ENCODE results near the gene GALC. TPM values are rescaled to one million over a fixed set of nuclear protein-coding genes. Genes with fewer than 3 reads are reported as not detected.

The GALC gene
- total RNA-seq, 1 donor: 28.0 TPM

- Histone ChIP-seq H3K27me3 (ENCODE audit: insufficient read depth, low read length) (no peaks in the 10 kb centered on the region), H3K9me3 (ENCODE audit: low read depth, low read length) (no peaks in the 10 kb centered on the region), H3K4me1 (ENCODE audit: insufficient read depth, low read length) (peaks cover 60% of the 10 kb centered on the region), H3K4me3 (ENCODE audit: low read length) (no peak overlapping the region)
Observed at GRCh38 chr14:87995500-87996290, 2.7 kb upstream of the GALC start.

GRCh38 chr14:87994974-87995373, 2.0 kb upstream of the GALC start:
- H3K4me3 ChIP-seq (ENCODE audit: low read length): no peak overlapping the region
- peaks cover 61% of the 10 kb centered on the region for H3K4me1 ChIP-seq (ENCODE audit: insufficient read depth, low read length)

GRCh38 chr14:87992346-87992717, 650 bp downstream of the GALC start:
- Histone ChIP-seq H3K4me3 (ENCODE audit: low read length) (peak overlapping the region; percentile 66), H3K4me1 (ENCODE audit: insufficient read depth, low read length) (peaks cover 54% of the 10 kb centered on the region), H3K9me3 (ENCODE audit: low read depth, low read length) (no peaks in the 10 kb centered on the region), H3K27me3 (ENCODE audit: insufficient read depth, low read length) (no peaks in the 10 kb centered on the region)

More at GRCh38 chr14:87994974-87995373, 2.0 kb upstream of the GALC start:
- H3K27me3 ChIP-seq (ENCODE audit: insufficient read depth, low read length): no peaks in the 10 kb centered on the region
- H3K9me3 ChIP-seq (ENCODE audit: low read depth, low read length): no peaks in the 10 kb centered on the region

- Histone ChIP-seq H3K4me3 (ENCODE audit: low read length) (no peak overlapping the region), H3K27me3 (ENCODE audit: insufficient read depth, low read length) (no peaks in the 10 kb centered on the region), H3K4me1 (ENCODE audit: insufficient read depth, low read length) (peaks cover 48% of the 10 kb centered on the region), H3K9me3 (ENCODE audit: low read depth, low read length) (no peaks in the 10 kb centered on the region)
Observed at GRCh38 chr14:87990682-87991081, 2.3 kb downstream of the GALC start.

GRCh38 chr14:87989956-87990299, 3.1 kb downstream of the GALC start:
- Histone ChIP-seq H3K27me3 (ENCODE audit: insufficient read depth, low read length) (no peaks in the 10 kb centered on the region), H3K4me3 (ENCODE audit: low read length) (no peak overlapping the region), H3K9me3 (ENCODE audit: low read depth, low read length) (no peaks in the 10 kb centered on the region), H3K4me1 (ENCODE audit: insufficient read depth, low read length) (peaks cover 40% of the 10 kb centered on the region)

- no peaks in the 10 kb centered on the region for H3K27me3 ChIP-seq (ENCODE audit: insufficient read depth, low read length)
- no peaks in the 10 kb centered on the region for H3K9me3 ChIP-seq (ENCODE audit: low read depth, low read length)
- H3K4me3 ChIP-seq (ENCODE audit: low read length): no peak overlapping the region
- peaks cover 37% of the 10 kb centered on the region for H3K4me1 ChIP-seq (ENCODE audit: insufficient read depth, low read length)
Observed at GRCh38 chr14:87989221-87989955, 3.6 kb downstream of the GALC start.

- Histone ChIP-seq H3K4me3 (ENCODE audit: low read length) (no peak overlapping the region), H3K4me1 (ENCODE audit: insufficient read depth, low read length) (no peaks in the 10 kb centered on the region), H3K27me3 (ENCODE audit: insufficient read depth, low read length) (no peaks in the 10 kb centered on the region), H3K9me3 (ENCODE audit: low read depth, low read length) (no peaks in the 10 kb centered on the region)
Observed at GRCh38 chr14:87979689-87980088, 13.3 kb downstream of the GALC start.

- H3K27me3 ChIP-seq (ENCODE audit: insufficient read depth, low read length): no peaks in the 10 kb centered on the region
- no peaks in the 10 kb centered on the region for H3K4me1 ChIP-seq (ENCODE audit: insufficient read depth, low read length)
- H3K9me3 ChIP-seq (ENCODE audit: low read depth, low read length): no peaks in the 10 kb centered on the region
- H3K4me3 ChIP-seq (ENCODE audit: low read length): no peak overlapping the region
Observed at GRCh38 chr14:87975636-87976035, 17.3 kb downstream of the GALC start.

- no peaks in the 10 kb centered on the region for H3K9me3 ChIP-seq (ENCODE audit: low read depth, low read length)
- no peaks in the 10 kb centered on the region for H3K27me3 ChIP-seq (ENCODE audit: insufficient read depth, low read length)
- H3K4me3 ChIP-seq (ENCODE audit: low read length): no peak overlapping the region
- no peaks in the 10 kb centered on the region for H3K4me1 ChIP-seq (ENCODE audit: insufficient read depth, low read length)
Observed at GRCh38 chr14:87971010-87971409, 22.0 kb downstream of the GALC start.

GRCh38 chr14:87967496-87967895, 25.5 kb downstream of the GALC start:
- H3K4me3 ChIP-seq (ENCODE audit: low read length): no peak overlapping the region
- H3K27me3 ChIP-seq (ENCODE audit: insufficient read depth, low read length): no peaks in the 10 kb centered on the region
- H3K4me1 ChIP-seq (ENCODE audit: insufficient read depth, low read length): no peaks in the 10 kb centered on the region
- H3K9me3 ChIP-seq (ENCODE audit: low read depth, low read length): no peaks in the 10 kb centered on the region

GRCh38 chr14:87966816-87967215, 26.2 kb downstream of the GALC start:
- Histone ChIP-seq H3K9me3 (ENCODE audit: low read depth, low read length) (no peaks in the 10 kb centered on the region), H3K27me3 (ENCODE audit: insufficient read depth, low read length) (no peaks in the 10 kb centered on the region), H3K4me1 (ENCODE audit: insufficient read depth, low read length) (no peaks in the 10 kb centered on the region), H3K4me3 (ENCODE audit: low read length) (no peak overlapping the region)

- no peaks in the 10 kb centered on the region for H3K9me3 ChIP-seq (ENCODE audit: low read depth, low read length)
- no peak overlapping the region for H3K4me3 ChIP-seq (ENCODE audit: low read length)
- no peaks in the 10 kb centered on the region for H3K27me3 ChIP-seq (ENCODE audit: insufficient read depth, low read length)
- H3K4me1 ChIP-seq (ENCODE audit: insufficient read depth, low read length): no peaks in the 10 kb centered on the region
Observed at GRCh38 chr14:87961246-87961645, 31.7 kb downstream of the GALC start.

- Histone ChIP-seq H3K4me3 (ENCODE audit: low read length) (no peak overlapping the region), H3K4me1 (ENCODE audit: insufficient read depth, low read length) (peaks cover 3% of the 10 kb centered on the region), H3K27me3 (ENCODE audit: insufficient read depth, low read length) (no peaks in the 10 kb centered on the region), H3K9me3 (ENCODE audit: low read depth, low read length) (no peaks in the 10 kb centered on the region)
Observed at GRCh38 chr14:87960013-87960787, 32.8 kb downstream of the GALC start.

- H3K4me1 ChIP-seq (ENCODE audit: insufficient read depth, low read length): peaks cover 3% of the 10 kb centered on the region
- H3K9me3 ChIP-seq (ENCODE audit: low read depth, low read length): no peaks in the 10 kb centered on the region
- no peaks in the 10 kb centered on the region for H3K27me3 ChIP-seq (ENCODE audit: insufficient read depth, low read length)
- no peak overlapping the region for H3K4me3 ChIP-seq (ENCODE audit: low read length)
Observed at GRCh38 chr14:87955501-87955900, 37.5 kb downstream of the GALC start.

Data from mononuclear cell (primary cell).